ENCODE data around the gene SETD3. TPM values are rescaled to one million over a fixed set of nuclear protein-coding genes. Genes with fewer than 3 reads are reported as not detected.
A peak's percentile ranks its signal among the peaks of the same experiment; 100 is the strongest.

SETD3 gene
- total and polyA plus RNA-seq, 2 of the 8 experiments (the other 6 are each of a cell fraction or from before 2014, with no cell fraction given): 24.0 to 64.0 TPM

- no peaks in the 10 kb centered on the region for H3K9me3 ChIP-seq (ENCODE audit: insufficient read depth in 2 of 2, low read depth in 1 of 2, low read length in 1 of 2)
- H3K9ac ChIP-seq (replicated peaks in 1 of 4; ENCODE audit: extremely low read depth in 1 of 4, low read depth in 3 of 4, low read length in 3 of 4): no peak overlapping the region
- H3K27ac ChIP-seq (ENCODE audit: low read depth, low read length): no peak overlapping the region
- H3K18ac ChIP-seq (ENCODE audit: extremely low read depth, low read length): no peak overlapping the region
- no peak overlapping the region for H2BK12ac ChIP-seq (ENCODE audit: low read depth, low read length)
- H3K27me3 ChIP-seq (replicated peaks in 1 of 4; ENCODE audit: control insufficient read depth in 3 of 4, extremely low read depth in 1 of 4, insufficient read depth in 3 of 4, low read length in 3 of 4): no peaks in the 10 kb centered on the region
- H3K23ac ChIP-seq (ENCODE audit: insufficient read length): no peak overlapping the region
- no peak overlapping the region for H2BK20ac ChIP-seq (ENCODE audit: low read length)
- peak overlapping the region; percentile 80; the same call in 1 of the 2 replicates for H4K8ac ChIP-seq (ENCODE audit: extremely low read depth, insufficient read depth, low read length)
- FAIRE-seq (no peak), DNase-seq (ENCODE audit: low read depth in 1 of 2, low spot score in 2 of 2) (no peak)
- H3K23me2 ChIP-seq (ENCODE audit: low read depth, low read length): no peaks in the 10 kb centered on the region; the same call in 1 of the 2 replicates
- no peaks in the 10 kb centered on the region for H3K4me1 ChIP-seq (replicated peaks in 1 of 4; ENCODE audit: control insufficient read depth in 3 of 4, insufficient read depth in 4 of 4, low read length in 3 of 4)
- TF ChIP-seq RFX5 (IDR thresholded peaks at IDR 0.05; ENCODE audit: borderline replicate concordance, low read depth, low read length): no peak
- no peak for TF ChIP-seq SP1 (IDR thresholded peaks at IDR 0.05; ENCODE audit: low read depth, low read length)
- TF ChIP-seq GTF2F1 (IDR thresholded peaks at IDR 0.05; ENCODE audit: borderline replicate concordance, low read depth, low read length): no peak
- TF ChIP-seq FOSL1 (IDR thresholded peaks at IDR 0.05; ENCODE audit: insufficient read depth, low read depth, low read length): no peak
- no peak for TF ChIP-seq KDM4A (IDR thresholded peaks at IDR 0.05; ENCODE audit: low read depth, low read length, severe bottlenecking)
- H3K56ac ChIP-seq (replicated peaks; ENCODE audit: insufficient read length, low read depth, low read length): no peak overlapping the region
- H4K91ac ChIP-seq (replicated peaks; ENCODE audit: insufficient read length, low read length): no peak overlapping the region
- H3K4me2 ChIP-seq (ENCODE audit: insufficient read depth in 1 of 2, low read depth in 2 of 2, low read length in 2 of 2): no peak overlapping the region
- no peaks in the 10 kb centered on the region for H3K79me2 ChIP-seq (ENCODE audit: control insufficient read depth in 1 of 2, insufficient read depth in 2 of 2, low read length in 2 of 2)
- H2AFZ ChIP-seq (ENCODE audit: low read length): no peak overlapping the region
- no peak overlapping the region for H2AK5ac ChIP-seq (ENCODE audit: low read depth, low read length)
- no peak overlapping the region for H2BK15ac ChIP-seq (ENCODE audit: low read length)
- no peaks in the 10 kb centered on the region for H3K79me1 ChIP-seq (ENCODE audit: low read depth, low read length)
- H4K5ac ChIP-seq (ENCODE audit: insufficient read length, low read depth, low read length): no peak overlapping the region
- CTCF ChIA-PET (ENCODE audit: partially characterized antibody): interaction anchor here (1.2 to 1.4 kb wide), 2 partner anchors 23 to 50 kb away, joined by 3 read pairs; no protein-coding TSS in a partner anchor
- no peak overlapping the region for H3K4ac ChIP-seq (replicated peaks; ENCODE audit: insufficient read length, low read depth, low read length)
- H3K4me3 ChIP-seq (ENCODE audit: extremely low read depth in 1 of 4, insufficient read depth in 2 of 4, low read depth in 3 of 4, low read length in 4 of 4): no peak overlapping the region
- POLR2A ChIA-PET (ENCODE audit: partially characterized antibody): no interaction called here
- H3K36me3 ChIP-seq (ENCODE audit: control insufficient read depth in 2 of 4, insufficient read depth in 4 of 4, low read length in 3 of 4): no peaks in the 10 kb centered on the region
- H2BK120ac ChIP-seq (replicated peaks; ENCODE audit: low read depth, low read length): no peak overlapping the region
- no peaks in the 10 kb centered on the region for H4K20me1 ChIP-seq (replicated peaks in 1 of 2; ENCODE audit: control insufficient read depth in 1 of 2, insufficient read depth in 2 of 2, low read length in 2 of 2)
- no peak overlapping the region for H2BK5ac ChIP-seq (ENCODE audit: low read depth, low read length)
- H3K14ac ChIP-seq (ENCODE audit: insufficient read length): no peak overlapping the region
- WGBS, 2 experiments (ENCODE audit: extremely low coverage in 1 of 2, insufficient coverage in 1 of 2, insufficient read length in 1 of 2, insufficient replicate concordance in 2 of 2, low coverage in 1 of 2, low lambda C conversion rate in 2 of 2, missing lambda C conversion rate in 1 of 2): 90% methylated on average over 11 of the region's 11 CpGs; no CpG with 5 or more reads in 1 of the 2 experiments
Measured at GRCh38 chr14:99374964-99375363, 105.7 kb downstream of the SETD3 start.

All from H1 (cell line).